NCI-H1694 (cell line): ENCODE data around the gene MAP3K7.
"Not testable (repeated sequence)": the region's sequence is repeated elsewhere in the genome, so short reads cannot be mapped to it uniquely, and the experiment has no call there.

Experiments used
- DNase-seq: peaks from one replicate; lab custom pipeline; 2025; lab: John Stamatoyannopoulos, UW

The MAP3K7 gene

DNA sequence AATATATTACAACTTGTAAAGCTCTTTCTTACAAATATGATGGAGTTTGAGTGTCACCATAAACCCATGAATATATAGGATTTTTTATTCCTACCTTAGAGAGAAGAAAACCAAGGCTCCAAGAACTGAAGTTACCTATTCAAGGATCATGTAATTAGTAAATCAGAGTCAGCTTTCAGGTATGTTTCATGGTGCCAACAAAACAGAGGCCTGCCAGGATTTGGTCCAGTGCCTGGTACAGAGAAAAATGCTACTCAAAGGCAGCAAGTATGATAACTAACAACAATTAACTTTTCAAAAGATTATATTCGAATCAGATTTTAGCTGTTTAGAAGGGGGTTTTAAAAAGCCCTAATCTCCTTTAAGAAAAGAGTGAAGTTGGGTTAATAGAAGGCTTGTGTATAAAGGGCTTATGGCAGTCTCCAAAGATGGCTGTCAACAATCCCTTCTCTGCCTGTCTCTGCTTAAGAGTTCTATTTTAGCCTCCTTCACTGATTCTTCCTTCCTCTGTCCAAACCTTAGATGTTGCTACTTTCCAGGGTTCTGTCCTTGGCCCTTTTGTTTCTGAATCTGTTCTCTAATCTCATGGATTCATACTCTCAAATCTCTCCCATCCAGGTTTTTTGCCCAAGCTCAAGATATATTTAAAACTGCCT is 7.8 kb downstream of the MAP3K7 start:
- DNase-seq: no peak

DNA sequence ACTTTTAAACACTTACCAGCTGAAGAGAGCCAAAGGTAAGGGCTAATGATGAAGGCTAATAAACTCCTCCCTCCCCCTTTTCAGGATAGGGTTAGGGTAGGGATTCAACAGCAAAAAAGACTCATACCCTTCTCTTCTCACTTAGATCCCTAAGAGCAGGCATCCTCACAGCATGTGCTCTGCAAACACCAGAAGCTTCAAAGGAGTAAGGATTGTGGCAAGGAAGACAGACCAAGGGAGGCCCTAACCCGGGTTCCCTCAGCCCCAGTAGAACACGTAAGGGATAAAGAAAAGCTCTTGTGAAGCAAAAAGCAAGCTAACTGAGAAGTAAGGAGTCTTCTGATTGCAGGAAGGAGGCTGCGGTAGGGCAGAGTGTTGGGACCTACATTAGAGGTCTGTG is 11.6 kb downstream of the MAP3K7 start:
- no peak for DNase-seq

DNA sequence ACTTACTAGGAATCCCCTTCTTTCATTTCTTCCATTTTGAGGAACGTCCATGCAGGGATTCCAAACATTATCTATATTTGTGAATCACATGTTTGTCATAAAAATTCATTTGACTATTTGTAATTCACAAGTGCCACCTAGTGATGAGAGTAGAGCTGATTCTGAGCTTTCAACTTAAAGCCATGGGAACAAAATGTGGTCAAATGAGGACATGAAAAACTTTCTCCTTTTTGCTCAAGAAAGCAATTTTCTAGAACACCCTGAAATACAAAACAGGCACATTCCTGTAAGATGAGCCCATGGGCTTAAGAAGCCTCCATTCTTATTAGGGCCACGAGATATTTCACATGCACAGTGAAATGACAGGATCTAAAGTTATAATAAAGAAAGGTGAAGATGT is 12.3 kb downstream of the MAP3K7 start:
- DNase-seq: no peak

DNA sequence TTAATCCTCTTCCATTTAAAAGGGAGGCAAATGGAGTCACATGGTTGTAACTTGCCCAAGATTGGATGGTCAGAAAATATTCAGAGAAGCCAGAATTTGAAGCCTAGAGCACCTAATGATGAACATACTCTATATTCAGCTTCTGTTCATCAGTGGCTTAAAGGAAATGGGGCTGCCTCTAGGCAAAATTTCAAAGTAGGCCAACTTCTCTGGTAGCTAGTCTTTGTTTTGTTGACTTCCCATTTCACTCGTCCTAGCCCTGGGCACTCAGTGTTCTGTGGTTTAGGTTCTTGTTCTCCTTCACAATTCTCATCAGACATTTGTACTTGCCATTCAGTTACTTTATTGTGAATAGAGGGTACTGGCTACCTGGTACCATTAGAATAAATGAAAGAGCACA is 13.2 kb downstream of the MAP3K7 start:
- no peak for DNase-seq

DNA sequence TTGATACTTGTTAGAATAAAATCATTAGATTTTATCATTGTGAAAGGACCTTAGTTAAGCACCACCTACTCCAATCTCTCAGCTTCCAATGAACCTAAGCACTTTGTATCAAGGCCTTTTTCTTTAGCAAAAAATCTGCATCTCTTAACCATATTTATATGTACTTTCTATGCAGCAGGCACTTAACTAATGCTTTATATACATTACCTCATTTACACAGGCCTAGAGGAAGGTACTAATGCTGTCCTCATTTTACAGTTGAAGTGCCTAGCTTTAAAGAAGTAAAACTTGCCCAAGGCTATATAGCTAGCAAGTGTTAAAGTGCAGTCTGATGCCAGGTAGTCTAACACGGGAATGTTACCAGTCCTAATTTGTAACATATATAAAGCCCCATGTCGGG is 14.0 kb downstream of the MAP3K7 start:
- no peak for DNase-seq

GRCh38 chr6:90569223-90569622 is 17.6 kb downstream of the MAP3K7 start:
- no peak for DNase-seq

GRCh38 chr6:90567682-90568081 is 19.2 kb downstream of the MAP3K7 start:
- not testable (repeated sequence) for DNase-seq

DNA sequence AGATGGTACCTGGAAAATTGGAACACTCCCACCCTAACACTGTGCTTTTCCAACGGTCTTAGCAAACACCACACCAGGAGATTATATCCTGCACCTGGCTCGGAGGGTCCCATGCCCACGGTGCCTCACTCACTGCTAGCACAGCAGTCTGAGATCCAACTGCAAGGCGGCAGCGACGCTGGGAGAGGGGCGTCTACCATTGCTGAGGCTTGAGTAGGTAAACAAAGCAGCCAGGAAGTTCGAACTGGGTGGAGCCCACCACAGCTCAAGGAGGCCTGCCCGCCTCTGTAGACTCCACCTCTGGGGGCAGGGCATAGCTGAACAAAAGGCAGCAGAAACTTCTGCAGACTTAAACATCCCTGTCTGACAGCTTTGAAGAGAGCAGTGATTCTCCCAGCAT is 24.5 kb downstream of the MAP3K7 start:
- not testable (repeated sequence) for DNase-seq

DNA sequence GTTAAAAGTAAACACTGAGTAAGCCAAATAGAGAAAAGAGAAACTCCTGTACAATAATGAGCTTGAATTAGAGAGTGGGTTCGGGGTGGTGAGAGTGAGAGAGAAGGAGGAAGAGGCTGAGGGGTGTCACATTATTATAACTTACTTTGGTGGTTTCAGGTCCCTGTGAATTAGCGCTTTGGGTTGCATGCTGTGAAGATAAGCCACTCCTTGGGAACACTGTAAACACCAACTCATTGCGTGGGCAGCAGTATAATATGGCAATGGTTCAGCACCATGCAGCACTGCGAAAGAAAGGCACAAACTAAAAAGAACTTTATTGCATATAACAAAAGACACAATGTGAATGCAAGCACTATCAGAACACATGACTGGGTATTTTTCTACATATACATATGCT is 26.9 kb downstream of the MAP3K7 start:
- DNase-seq: no peak

DNA sequence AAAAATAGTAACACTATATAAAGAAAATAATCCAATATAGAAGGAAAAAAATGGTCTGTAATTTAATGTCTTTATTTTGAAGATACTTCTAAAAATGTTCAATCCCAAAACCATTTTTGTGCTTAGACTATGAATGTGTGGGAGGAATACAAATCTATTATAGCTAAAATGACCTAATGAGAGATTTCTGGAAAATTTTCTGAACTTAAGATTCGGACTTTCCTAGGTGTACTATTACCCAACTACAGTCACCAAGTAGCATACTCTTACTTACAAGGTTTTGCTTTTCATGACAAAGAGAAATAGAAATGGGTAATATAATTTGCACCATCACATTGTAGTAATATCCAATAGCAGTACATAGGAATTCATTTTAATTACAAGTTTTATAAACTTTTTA is 29.9 kb downstream of the MAP3K7 start:
- DNase-seq: no peak

- DNase-seq: no peak
Observed at GRCh38 chr6:90547991-90548390, 38.9 kb downstream of the MAP3K7 start.

- no peak for DNase-seq
Observed at GRCh38 chr6:90547079-90547478, 39.8 kb downstream of the MAP3K7 start.

DNA sequence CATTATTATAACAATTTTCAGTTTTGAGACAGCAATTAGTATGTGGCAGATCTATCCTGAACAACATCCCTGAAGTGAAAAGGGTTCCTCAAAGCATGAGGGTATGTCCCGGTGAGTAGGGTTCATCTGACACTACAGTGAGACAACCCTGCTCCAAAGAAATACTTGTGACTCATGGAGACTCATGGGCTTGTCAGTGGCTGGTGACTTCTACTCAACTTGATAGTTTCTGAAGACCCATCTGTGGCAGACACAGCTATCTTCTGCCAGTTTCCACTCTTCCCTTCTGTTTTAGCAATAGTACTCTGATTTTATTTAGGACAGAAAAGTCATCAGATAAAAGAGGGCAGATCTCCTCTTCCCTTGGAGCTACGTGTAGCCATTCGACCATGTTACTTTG is 41.4 kb downstream of the MAP3K7 start:
- DNase-seq: no peak

DNA sequence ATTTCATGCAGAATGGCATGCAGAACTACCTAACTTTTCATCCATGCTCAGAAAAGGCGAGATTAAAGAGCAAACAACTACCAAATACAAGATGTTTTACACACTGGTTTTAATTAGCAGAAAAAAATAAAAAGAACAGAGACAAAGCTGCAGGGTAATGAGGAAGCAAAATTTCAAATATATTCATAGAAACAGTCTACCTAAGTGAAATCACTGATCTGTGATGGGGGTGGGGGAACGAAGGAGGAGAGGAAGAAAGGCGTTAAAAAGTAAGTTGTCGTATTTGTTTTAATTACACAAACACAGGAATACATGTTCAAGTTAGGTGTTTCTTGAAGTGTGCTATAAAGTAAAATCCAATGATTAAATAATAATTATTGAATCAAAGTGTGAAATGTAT is 42.1 kb downstream of the MAP3K7 start:
- DNase-seq: no peak

DNA sequence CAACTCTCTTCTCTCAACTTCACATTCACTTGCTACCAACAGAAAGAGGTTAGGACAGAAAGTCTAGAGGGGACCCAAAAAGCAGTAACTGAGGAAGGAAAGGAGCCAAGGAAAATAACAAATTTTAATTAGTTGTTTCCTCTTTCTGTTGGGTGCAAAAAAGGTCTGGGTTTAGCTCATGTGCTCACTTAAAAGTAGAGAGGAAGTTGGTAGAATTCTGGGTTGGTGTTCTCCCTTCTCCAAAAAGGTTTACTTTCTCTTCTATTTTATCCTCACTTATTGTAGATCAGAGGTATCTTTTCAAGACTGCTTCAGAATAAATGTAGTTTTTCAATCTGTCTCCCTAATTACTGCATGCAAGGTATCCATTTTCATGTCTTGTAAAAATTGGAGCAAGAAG is 42.8 kb downstream of the MAP3K7 start:
- DNase-seq: no peak

DNA sequence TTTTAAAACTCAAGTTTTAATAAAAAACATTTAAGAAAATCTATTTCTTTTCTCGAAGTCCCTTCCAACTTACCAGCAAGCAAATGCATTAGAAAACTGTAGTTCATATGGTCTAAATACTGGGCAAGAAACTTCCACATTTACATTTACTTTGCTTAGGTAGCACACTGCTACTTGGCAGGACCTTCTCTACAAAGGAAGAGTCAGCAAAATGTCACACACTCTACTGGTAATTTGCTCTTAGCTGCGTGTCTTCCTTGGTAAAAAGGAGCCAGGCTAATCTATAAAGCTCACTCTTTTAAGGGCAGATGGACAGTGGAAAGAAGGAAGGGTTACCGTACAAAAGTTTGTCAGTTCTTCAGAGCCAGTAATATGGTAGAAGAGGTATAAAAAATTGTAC is 45.7 kb downstream of the MAP3K7 start:
- DNase-seq: no peak

DNA sequence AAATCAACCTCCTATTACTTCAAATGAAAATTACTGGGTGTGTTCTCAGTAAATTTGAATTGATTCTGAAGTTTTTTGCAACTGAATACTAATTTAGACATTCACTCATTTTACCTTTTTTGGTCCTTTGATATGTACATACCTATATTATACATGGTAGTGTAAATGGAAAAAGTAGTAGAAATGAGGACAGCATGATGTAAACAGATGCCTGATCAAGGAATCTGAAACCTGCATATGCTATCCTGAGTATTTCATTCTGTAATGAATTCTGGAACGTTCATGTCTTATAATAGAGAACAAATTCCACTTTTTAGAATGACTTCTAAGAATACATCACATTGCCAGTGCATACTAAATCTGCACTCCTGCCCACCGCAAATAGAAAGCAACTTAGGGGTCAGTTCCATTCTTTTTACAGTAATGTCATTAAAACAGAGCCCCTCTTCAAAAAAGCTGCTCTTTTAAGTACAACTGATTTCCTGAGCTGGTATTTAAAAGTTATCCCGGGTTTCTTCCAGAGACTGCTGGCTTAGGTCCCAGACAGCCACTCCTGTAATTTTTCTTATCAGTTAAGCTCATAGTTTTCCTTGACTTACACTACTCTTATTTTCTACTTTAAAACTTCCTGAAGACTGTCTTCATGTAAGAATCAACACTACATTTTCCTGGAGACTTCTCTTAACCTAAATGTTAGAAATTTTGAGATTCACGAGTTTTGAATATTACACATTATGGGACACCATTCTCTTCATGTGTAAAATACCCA is 48.4 kb downstream of the MAP3K7 start:
- DNase-seq: no peak

DNA sequence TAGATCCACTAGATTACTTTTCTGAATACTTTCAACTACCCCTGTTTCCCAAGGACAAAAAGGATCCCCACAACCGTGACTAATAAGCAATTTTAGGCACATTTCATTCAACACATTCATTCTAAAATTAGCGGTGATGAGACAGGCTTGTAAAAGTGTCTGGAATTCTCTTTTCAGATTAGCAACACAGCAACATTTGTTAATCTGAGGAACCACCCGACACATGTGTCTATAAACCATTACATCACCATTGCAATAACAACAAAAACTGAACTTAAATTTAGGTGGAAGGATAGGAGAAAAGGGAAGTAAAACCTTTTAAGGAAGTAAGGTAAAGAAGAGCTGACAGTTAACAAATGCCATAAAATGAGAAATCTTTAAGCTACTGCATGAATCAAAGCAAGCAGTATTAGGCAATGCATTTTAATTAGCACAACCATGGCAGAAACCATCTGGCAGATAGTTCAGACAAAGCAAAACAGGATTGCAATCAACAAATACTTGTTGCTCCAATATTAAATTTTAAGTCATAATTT is 49.1 kb downstream of the MAP3K7 start:
- no peak for DNase-seq

- no peak for DNase-seq
Observed at GRCh38 chr6:90537027-90537426, 49.8 kb downstream of the MAP3K7 start.

DNA sequence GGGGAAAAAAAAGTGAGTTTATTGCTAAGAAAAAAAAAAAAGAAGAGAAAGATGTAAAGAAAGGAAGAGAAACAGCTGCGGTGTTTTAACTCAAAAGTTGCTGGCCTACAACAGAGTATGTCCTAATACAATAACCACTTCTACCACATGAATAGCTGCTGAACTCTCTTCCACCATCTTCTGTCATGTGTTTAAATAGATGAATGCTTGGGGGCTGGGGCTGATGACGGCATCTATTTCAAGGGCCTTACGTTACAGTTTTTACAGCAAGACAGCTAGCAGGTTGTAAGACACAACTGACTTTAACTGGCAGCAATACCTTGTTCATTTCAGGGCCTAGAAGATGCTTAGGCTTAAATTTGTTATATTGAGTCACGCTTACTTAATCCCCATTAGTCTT is 50.4 kb downstream of the MAP3K7 start:
- DNase-seq: no peak

DNA sequence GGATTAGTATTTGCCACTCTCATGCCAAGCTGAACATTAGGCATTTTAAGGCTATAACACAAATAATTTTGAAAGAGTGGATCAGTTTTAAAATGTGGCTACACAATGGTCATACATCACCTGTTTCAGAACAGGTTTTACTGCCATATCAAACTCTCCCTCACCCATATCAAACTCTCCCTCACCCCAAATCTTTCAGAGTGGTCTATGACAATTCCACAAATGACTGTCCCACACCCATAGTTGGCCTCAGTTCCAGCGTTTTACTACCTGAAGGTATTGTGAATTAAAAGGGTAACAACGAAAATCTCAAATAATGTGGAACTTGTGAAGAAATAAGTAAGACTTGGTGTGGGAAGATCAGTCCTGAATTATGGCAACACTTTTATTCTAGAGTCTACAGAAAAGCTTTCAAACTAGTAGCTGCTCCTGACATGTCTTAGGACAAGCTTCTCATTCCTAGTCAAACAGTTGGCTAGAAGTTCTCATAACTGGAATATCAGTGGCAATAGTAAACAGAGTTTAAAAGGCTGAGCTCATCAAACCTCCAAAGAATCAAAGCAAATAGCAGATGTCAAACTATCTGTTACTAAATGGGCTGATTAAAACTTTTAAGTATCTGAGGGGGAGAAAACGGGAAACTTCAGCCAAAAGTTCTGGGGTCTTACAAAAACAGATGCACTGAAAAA is 52.4 kb downstream of the MAP3K7 start:
- DNase-seq: no peak

GRCh38 chr6:90533615-90534336 is 53.1 kb downstream of the MAP3K7 start:
- no peak for DNase-seq
